ENCODE results near the gene FAF1. TPM values are rescaled to one million over a fixed set of nuclear protein-coding genes. Genes with fewer than 3 reads are reported as not detected.

The FAF1 gene
- total and polyA plus RNA-seq, 9 donors, result 23.1 to 76.0 (median 57.1) TPM

DNA sequence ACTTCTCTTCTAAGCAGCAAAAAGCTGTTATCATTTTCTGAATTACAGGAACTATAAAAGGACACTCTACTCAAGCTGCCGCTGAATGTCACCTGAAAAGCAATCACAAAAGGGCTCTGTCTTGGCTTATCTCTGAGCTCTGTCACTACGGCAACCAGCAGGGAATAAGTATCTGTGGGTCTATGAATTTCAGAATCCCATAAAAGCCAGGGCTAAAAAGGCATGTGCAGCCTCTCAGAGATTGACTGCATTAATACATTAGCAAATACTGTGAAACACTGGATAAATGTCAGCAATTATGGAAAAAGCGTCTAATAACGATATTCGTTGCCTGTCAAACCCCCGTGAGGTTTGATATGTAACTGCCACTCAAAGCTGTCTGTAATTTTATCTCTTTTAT, 326.6 kb downstream of the FAF1 start:
- intact Hi-C loops (cut with DNase I), result no loop called here
- Histone ChIP-seq H3K9me3 (no peaks in the 10 kb centered on the region), H3K27ac (no peak overlapping the region), H3K36me3 (no peaks in the 10 kb centered on the region), H3K4me1 (ENCODE audit: insufficient read depth) (peaks cover 2% of the 10 kb centered on the region), H3K4me3 (no peak overlapping the region), H3K27me3 (no peaks in the 10 kb centered on the region)
- TF ChIP-seq POLR2A (IDR thresholded peaks at IDR 0.05) (no peak), CTCF (IDR thresholded peaks at IDR 0.05) (no peak), EP300 (IDR thresholded peaks at IDR 0.05) (no peak)
- DNase-seq, result no peak
- 94% methylated on average over 6 of the region's 6 CpGs for WGBS, 3 donors

GRCh38 chr1:50631161-50631560, 328.9 kb downstream of the FAF1 start:
- TF ChIP-seq EP300 (IDR thresholded peaks at IDR 0.05) (no peak), CTCF (IDR thresholded peaks at IDR 0.05) (no peak), POLR2A (IDR thresholded peaks at IDR 0.05) (no peak)
- no peak overlapping the region for H3K27ac ChIP-seq
- no peaks in the 10 kb centered on the region for H3K9me3 ChIP-seq
- intact Hi-C loops (cut with DNase I), result no loop called here
- peaks cover 2% of the 10 kb centered on the region for H3K4me1 ChIP-seq (ENCODE audit: insufficient read depth)
- no peak for DNase-seq
- no peaks in the 10 kb centered on the region for H3K27me3 ChIP-seq
- no peaks in the 10 kb centered on the region for H3K36me3 ChIP-seq
- no peak overlapping the region for H3K4me3 ChIP-seq

DNA sequence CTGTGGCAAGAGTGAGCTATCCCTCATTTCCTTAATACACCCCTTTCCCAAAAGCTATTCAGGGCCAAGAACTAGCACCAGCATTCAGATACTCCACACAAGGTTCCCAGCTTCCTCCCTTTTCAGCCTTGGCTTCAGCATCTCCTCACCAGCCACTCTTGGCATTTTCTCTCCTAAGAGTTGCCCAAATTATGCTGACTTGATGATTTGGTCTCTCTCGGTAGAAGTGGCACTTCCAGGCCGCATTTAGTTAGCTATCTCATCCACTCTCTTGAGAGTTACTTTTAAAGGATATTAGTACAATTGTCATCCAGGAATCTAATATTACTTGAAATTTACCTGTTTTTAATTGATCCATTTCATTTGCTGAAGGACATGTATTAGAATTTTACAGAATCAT, 337.8 kb downstream of the FAF1 start:
- Histone ChIP-seq H3K9me3 (no peaks in the 10 kb centered on the region), H3K4me3 (no peak overlapping the region), H3K27me3 (no peaks in the 10 kb centered on the region), H3K4me1 (ENCODE audit: insufficient read depth) (no peaks in the 10 kb centered on the region), H3K27ac (no peak overlapping the region), H3K36me3 (no peaks in the 10 kb centered on the region)
- TF ChIP-seq CTCF (IDR thresholded peaks at IDR 0.05) (no peak), EP300 (IDR thresholded peaks at IDR 0.05) (no peak), POLR2A (IDR thresholded peaks at IDR 0.05) (no peak)
- intact Hi-C loops (cut with DNase I), result no loop called here
- no peak for DNase-seq
- 97 to 100% (median 97%) methylated on average over 2 of the region's 2 CpGs for WGBS, 3 donors

DNA sequence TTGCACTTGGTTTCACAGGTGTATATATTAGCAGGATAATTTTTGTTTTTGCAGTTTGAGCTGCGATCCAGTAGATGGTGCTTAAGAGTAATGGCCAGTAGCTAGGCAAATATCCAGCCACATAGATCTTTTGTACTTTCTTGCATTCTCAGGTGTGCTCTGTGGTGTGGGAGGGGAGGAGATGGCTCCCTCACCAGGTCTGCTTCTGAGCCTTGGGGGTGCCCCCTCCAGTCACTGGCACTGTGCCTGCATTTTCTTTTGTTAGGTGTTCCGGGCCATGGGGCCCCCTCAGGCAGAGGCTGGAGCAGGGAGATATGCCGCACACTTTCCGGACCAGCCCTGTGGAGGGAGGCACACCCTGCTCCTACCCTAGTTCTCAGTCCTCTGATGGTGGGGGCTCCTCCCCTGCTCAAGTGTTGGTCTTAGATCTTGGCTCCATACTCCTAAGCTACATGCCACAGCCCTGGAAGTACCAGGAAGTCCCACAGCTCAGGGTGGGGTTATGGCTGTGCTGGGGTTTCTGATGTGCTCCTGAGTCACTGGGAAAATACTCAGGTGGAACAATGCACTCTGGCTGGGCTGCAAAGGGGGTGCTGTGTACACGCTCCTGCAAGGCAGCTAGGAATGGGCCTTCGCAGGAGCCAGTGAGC, 339.3 kb downstream of the FAF1 start:
- Histone ChIP-seq H3K9me3 (no peaks in the 10 kb centered on the region), H3K36me3 (no peaks in the 10 kb centered on the region), H3K27ac (no peak overlapping the region), H3K27me3 (no peaks in the 10 kb centered on the region), H3K4me3 (no peak overlapping the region), H3K4me1 (ENCODE audit: insufficient read depth) (no peaks in the 10 kb centered on the region)
- WGBS, 3 donors, result 93 to 97% (median 95%) methylated on average over 6 of the region's 6 CpGs
- intact Hi-C loops (cut with DNase I), result no loop called here
- no peak for TF ChIP-seq EP300 (IDR thresholded peaks at IDR 0.05)
- TF ChIP-seq CTCF (IDR thresholded peaks at IDR 0.05), result no peak
- TF ChIP-seq POLR2A (IDR thresholded peaks at IDR 0.05), result no peak
- no peak for DNase-seq

Measured in ovary (tissue), 9 donors.